Daoy (cell line): ENCODE data around the gene CHD6. TPM values are rescaled to one million over a fixed set of nuclear protein-coding genes. Genes with fewer than 3 reads are reported as not detected.

Experiments used
- DNase-seq: peaks from one replicate; pipeline ENCODE4 v3.0.0-alpha.2; 2015; ENCODE audit warnings: low read depth
- total RNA-seq: library from RNA; depleted of rRNA; stranded (reverse); fragments of >200 nt; shearing (Covaris generic); gene quantifications from 2 replicates; pipeline ENCODE4 v1.2.3, GENCODE V29; 2014

CHD6 gene
- total RNA-seq, 1 experiment from 2014 or later = 9.8 TPM

DNA sequence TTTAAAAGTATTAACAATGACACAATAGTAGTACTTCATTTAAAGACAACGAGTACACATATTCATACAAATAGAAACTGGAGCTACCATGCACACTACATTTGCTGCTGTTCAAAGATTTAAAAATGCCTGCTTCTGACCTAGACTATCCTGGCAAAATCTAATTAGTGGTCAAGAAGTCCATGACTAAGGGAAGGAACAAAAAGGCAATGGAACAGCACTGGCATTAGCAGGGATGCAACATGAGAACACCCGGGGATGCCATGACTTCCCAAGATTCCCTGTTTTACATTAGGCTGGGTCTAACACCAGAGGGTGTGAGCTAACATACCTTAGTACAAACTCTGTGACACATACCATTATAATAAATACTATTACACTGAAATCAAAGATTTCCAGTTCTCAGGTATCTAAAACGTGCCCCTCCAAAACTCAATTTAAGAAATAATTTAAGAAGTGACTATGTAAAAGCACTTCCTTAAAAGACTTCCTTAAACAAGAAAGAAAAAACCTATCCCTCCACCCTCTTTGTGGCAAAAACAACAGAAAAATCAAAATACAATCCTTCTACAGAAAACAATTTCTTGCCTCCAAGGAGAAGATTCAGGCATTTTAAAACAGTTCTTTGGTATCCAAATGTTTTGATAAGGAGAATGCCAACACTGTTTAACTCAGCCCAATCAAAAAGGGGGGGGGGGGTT is 25.5 kb downstream of the CHD6 start:
- peak; percentile 5 for DNase-seq

DNA sequence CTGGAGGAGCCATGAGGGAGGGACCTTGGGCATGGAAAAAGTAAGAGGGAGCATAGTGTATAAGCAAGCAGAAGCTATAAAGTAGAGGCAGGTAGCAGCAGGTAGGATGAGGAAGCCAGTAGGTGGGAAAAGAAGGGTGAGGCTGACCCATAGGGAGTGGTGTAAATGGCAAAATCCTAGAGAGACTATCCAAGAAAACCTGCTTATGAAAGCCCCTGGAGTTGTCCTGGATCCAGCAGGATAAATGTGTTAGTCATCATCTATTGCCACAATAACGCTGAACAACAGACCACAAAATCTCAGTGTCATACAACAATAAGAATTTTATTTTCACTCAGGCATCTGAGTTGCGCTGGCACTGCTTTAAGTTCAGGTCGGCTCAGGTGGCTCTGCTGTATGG is 30.2 kb downstream of the CHD6 start:
- DNase-seq = peak; percentile 17

DNA sequence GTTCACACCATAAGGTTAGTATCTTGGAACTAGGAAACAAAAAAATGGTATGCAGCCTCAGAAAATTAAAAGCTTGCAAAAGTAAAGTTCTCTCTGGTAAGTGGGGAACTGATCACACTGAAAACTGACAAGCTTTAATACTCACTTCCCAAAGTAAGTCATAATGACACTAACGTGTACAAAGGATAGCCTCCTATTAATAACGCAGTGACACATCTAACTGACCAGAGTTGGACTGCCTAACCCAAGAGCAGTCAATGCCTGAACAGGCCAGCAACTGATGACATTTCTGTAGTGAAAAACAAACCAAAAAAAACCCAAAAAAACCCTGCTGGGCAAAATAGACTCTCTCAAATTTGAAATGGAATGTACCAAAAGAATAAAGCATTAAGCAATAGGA is 30.7 kb downstream of the CHD6 start:
- no peak for DNase-seq

DNA sequence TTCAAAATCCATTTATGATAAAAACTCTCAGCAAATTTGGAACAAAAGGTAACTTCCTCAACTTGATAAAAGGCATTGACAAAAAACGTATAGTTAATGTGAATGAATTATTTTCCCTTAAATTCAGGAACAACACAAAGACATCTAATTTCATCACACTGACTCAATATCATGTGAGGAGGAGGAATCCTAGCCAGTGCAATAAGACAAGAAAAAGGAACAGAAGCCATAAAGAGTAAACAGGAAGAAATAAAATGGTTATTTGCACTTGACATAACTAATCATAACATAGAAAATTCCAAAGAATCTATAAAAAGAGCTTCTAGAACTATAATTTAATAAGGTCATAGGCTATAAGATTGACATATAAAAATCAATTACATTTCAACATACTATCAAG is 31.4 kb downstream of the CHD6 start:
- no peak for DNase-seq

DNA sequence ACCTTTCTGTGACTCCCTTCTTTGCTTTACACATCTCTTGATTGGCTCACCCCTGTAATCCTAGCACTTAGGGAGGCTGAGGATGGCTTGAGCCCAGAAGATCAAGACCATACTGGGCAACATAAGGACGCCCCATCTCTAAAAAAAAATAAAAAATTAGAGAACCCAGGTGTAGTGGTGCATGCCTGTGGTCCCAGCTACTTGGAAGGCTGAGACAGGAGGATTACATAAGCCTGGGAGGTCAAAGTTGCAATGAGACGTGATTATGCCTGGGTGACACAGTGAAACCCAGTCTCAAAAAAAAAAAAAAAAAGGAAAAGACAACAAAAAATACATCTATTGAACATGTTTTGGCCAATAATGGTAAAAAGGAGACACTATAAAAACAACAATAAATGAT is 37.8 kb downstream of the CHD6 start:
- DNase-seq = no peak

DNA sequence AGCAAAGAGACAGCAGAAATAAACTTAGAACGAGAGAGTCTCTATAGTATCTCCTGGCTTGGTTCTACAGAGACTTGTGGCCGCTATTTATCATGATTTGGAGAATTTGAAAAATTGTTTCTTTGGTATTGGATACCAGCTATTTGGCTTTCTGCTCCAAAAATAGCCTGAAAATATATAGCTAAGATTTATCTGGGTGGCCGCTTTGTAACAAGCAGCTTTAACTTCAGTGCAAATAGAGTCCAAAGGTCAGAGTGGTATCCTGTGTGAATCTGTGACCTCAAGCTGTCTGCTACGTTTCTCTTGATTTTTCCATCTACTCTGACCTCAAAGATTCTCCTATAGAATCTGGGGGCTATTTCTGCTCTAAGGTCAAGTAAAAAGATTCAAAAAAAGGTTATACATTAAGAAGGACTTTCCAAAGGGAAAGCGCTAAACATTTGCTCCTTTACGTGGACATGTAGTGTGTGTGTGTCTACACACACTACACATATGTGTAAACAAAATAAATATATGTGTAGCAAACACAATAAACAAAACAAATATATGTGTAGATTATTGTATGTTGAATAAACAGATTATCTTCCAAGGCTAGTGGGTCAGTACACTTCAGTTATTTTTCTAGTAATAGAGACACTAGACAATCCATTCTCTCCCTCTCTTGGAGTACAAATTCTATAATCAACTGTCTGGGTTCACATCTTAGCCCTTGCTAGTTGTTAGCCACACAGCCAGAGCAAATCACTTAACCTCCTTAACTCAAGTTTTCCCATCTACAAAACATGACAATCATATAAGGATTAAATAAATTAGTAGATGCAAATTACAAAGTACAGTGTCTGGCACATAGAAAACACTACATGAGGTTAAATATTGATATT is 40.8 kb downstream of the CHD6 start:
- no peak for DNase-seq

DNA sequence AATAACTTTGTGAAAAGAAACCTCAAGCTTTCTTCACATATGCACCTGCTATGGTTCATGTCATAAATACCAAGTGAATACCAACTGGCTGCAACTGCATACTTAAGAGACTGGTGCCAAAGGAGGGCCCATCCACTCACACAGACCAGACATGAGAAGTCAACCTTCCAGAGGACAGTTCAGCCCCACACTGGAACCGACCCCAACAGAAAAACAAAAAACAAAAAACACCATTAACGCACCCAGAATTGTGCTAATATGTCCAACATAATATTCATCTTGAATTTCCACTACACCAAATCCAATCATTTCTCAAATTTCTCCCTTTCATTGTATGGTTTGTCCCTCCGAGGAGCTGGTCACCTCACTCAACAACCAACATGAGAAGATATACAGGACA is 42.8 kb downstream of the CHD6 start:
- no peak for DNase-seq

DNA sequence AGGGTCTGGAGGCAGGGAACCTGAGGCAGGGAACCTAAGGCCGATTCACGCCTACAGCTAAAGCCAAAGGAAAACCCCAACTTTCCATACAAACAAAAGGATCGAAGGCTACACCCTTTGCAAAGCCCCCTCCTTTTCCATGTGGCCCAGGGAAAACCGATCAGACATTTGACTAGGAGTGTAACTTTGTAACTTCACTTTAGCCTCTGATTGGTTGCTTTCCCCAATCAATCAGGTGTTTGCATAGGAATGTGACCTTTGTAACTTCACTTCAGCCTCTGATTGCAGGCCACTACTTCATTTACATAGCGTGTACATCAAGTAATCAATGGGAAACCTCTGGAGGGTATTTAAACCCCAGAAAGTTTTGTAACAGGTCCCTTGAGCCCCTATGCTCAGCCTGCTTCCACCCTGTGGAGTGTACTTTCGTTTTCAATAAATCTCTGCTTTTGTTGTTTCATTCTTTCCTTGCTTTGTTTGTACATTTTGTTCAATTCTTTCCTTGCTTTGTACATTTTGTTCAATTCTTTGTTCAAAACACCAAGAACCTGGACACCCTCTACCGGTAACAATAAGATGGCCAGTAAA is 43.3 kb downstream of the CHD6 start:
- DNase-seq = no peak

DNA sequence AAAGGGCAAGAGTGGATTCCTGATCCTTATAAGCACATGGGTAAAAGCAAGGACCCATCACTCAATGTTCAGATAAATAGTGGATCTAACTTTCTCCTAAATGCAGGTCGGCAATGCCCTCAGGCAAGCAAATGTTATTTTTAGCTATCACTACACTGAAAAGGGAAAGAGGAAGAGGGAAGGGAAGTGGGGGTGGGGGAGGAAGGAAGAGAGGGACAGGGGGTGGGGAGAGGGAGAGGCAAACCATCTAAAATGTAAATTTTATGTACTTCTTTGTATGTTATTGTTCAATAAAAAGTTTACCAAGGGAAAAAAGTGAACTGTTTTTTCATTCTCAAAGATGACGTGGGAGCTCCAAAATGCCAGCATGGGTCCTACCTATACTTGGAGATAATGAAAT is 44.2 kb downstream of the CHD6 start:
- DNase-seq = no peak

DNA sequence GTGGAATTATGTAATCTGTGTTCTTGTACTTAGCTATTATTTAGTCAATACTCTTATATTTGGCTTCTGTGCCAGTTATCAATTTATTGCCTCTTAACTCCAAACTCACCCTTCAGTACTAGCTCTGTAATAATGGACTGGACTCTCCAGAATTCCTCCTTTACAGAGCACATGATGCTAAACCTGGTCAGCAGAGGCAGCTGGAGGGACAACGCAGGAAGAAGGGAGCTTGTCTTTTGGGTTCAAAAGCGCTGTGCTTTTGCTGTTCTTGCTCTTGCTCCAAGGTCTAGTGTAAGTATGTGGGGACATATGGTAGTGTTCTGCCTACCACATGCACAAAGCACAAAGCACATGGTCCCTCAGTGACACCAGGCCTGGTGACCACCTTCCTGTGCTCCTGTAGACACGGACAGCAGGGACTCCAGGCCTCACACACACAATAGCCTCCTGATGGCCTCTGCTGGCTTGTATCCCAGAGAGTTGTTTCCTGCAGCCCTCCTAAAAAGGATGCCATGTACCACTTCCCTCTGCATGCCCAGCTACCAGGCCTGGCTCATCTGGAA is 46.1 kb downstream of the CHD6 start:
- DNase-seq = no peak

DNA sequence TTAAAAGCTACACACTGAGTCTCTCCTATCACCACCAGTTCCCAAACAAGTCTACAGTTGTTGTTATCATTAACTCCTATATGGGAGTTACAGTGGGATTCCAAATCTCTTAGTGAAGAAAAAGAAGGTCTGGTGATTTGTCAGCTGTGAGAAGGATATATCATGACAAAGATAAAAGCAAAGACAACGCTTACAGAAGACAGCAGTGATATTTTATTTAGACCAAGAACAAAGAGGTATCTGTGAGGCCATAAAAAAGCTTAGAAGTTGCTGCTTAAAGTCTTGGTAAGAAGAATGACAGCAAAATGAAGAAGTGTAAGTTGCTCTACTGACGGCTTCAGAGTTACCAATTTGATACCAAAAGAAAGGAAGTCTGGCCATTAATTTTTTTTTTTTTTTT is 47.2 kb downstream of the CHD6 start:
- DNase-seq = no peak

DNA sequence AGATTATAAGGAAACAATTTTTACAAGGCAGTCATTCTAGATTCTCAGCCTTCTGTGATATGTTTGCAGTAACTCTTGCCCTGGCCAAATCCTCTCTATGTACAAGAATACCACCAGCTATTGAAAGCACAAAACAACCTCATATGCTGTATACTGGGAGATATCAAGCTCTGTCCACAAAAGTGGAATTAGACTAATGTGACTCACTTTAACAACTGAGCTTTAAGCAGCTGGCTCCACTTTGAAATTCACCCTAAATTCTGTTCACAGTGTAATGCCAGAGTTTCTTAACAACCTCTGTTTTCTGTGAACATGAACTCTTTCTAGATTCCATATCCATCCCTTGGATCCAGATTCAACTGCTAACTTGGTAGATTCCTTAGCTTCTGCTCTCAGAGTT is 47.6 kb downstream of the CHD6 start:
- DNase-seq = no peak

DNA sequence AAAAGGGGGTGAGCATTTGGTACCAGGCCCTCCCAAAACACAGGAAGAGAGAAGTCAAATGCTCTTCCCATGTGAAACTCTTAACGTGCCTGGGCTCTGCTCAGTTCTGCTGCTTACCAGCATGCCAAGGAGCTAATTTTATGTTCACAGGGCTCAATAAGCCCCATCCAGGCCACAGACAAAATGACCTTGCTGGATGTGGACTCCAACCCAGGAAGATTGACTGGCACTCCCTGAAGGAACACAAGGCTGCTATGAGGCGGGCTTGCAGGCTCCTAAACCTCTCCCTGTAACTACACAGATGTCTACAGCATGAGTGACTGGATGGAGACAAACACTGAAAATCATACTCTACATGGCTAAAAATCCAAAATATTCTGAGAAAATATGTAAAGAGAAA is 50.6 kb downstream of the CHD6 start:
- DNase-seq = no peak

DNA sequence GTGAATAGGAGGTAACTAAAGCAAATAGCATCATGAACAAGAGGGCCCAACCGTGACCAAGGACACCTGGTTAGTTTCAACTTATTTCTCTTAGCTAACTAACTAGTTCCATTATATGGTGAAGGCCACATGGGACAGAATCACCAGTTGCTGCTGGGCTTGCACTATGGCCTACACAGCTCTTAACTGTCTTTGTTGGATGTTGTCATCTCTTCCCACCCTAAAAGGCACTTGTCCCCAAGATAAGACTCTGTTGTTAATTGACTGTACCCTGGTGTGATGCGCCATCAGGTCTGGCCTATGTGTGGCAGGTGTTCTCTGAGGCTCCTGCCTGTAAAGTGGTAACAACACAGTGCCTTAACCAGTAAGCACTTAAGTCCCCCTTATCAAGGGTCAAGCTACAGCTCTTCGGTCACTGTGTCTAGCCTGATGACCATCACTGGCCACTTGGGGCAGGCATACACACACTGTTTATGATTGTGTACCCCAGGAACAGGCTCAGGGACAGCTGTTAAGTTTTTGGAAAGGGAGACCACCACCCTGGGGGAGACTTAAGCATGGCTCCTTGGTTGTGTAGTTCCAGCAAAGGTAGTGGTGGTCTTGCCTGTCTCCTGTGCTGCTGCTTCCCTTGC is 51.2 kb downstream of the CHD6 start:
- no peak for DNase-seq

DNA sequence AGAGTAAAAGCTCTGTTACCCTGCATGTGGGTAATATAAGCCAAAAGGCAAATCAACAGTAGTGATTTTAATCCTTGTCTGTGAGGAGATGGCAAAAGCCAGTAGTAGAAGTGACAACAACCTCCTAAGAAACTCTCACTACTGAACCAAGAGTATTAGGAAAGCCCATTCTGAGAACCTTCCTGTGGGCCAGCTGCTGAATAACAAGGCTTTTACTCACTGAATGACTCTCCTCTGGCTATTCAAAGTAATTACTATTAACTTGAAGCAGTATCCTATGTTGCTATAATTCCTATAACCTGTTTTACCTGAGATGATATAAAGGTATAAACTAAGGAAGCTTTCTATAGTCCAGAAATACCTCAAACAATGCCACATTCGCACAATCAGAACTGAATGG is 55.1 kb downstream of the CHD6 start:
- DNase-seq = no peak

DNA sequence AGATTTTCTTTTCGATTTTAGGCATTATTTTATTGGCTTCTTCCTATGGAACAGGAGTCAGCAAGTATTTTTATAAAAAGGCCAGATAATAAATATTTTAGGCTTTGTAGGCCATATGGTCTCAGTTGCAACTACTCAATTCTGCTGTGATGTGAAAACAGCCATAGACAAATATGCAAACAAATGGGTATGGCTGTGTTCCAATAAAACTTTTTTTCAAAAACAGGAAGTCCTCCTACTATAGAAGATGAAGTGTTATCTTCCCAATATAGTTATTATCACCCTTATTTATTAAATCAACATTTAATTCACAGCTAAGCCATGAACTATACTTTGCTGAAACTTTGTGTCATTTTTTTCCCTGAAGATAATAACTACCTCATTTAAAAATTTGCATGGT is 57.2 kb downstream of the CHD6 start:
- DNase-seq = no peak

DNA sequence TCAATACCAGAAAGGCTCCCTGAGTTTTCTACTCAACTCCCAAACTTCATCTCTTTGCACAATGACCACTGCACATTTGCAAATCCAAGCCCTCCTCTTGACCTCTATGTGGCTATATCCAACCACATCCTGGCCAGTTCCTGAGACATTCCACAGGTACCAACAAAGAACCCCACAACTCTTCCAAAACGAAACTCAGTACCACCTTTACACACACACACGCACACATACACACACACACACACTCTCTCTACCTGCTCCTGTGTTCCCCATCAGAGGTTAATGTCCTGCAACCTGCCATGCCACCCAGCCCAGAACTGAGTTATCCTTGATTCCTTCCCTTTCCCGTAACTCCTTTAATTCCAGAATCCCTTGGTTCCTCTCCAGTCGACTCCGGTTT is 58.5 kb downstream of the CHD6 start:
- DNase-seq = no peak

DNA sequence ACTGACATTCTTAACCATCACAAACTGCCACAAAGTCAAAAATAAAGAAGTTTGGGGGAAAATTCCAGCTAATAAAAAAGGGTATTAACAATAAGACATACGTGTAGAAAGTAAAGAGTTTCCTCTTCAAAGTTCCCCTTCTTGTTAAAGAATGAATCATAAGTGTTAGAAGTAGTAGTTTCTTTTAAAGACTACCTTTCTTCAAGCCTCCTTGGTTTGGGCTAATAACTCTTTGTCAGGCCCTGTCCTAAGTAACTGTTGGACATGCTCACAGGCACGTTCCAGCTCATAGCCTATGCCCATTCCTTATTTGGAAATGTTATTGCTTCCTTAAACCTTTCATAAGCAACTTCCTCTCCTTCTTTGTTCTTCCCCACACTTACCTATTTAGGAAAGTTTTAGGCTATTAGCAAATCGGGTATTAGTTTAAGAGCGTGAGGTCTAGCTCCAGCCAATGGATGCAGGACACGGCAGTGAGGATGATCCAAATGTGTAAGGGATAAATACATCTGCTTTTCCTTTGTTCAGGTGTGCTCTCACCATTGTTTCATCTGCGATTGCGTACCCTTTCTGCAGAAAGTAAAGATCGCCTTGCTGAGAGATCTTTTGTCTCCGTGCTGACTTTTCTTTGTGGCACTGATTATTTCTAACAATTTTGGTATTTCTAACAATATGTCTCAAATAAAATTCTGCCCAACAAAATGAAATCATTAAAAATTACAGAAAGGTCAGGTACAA is 64.9 kb downstream of the CHD6 start:
- DNase-seq = no peak

DNA sequence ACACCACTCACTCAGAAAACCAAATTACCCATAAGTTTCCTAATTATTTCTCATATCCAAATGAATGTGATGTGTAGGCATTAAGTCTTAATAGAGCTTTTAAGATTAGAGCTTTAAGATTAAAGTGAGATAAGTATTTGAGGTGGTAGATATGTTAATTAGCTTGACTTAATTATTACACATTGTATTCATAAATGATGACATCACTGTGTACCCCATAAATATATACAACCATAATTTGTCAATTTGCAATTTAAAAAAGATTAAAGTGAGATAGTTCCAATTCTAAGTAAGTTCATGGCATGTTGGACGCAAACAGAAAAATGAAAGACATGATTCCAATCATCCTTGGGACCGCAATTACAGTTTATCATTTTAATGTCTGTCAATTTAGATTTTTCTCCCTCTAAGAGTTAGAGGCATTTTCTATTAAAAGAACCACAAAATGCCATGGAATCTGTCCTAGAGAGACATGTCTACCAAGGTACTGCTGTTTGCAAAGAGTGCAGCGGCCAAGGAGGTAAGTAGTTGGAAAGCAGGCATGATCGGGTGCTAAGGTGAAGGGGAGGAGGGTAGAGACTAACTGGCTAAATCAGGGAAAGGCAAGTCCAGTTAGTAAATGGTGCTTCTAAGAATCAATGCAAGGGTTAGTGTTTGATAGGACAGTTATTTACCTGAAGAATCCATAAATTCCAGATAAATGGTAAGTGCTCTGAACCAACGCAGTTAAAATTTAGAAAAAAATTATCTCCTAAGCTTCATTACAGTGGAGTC is 65.7 kb downstream of the CHD6 start:
- DNase-seq = no peak

DNA sequence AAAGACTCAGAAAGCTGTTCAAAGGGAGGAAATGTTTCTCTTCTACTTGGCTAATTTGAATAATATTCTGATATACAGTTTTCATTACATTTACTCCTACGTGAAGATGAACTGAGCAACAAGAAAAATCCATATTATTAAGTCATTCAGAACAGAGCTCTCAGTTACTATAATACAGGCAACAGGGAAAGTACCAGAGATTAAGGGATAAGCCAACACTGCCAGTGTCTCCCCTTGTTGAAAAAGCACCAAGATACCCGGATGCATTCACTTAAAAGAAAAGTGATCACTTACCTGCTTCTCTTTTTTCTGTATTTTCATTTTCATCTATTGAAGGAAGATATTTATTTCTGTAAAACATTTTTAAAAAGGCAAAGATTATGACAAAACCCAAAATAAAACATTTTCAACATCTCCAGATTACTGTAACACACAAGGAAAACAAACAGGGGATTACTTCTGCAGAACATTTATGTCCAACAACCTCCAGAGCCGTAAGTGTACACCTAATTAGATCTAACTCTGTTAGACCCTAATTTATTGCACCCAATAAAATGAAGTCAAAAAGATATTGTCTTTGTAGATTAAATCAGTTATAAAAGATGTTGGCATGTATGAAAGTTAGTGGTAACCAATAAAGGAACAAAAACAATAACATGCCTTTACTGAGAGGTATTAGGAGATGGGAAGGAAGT is 67.0 kb downstream of the CHD6 start:
- no peak for DNase-seq
